OCI-LY3 (cell line): ENCODE results near the gene ANKRD17.

Experiments
- H2AFZ ChIP-seq: fragments of 200-600, 300-600 bp; shearing (Covaris generic); 2 replicates; pipeline ENCODE4 v1.6.0; 2014; ENCODE audit warnings: antibody characterized with exemption, low read depth, low read length
- H3K27ac ChIP-seq: fragments of 200-600, 300-600 bp; sonication (generic); 2 replicates; pipeline ENCODE4 v1.5.1; 2014; ENCODE audit warnings: mild to moderate bottlenecking, low read length, moderate library complexity, mixed read lengths
- H3K27me3 ChIP-seq: fragments of 200-600, 300-600 bp; sonication (generic); 2 replicates; pipeline ENCODE4 v1.6.1; 2014; ENCODE audit warnings: low read depth, low read length, mixed read lengths
- H3K36me3 ChIP-seq: fragments of 200-600, 300-600 bp; sonication (generic); replicated peaks from 2 replicates; pipeline ENCODE3; 2014; ENCODE audit warnings: low read depth, low read length, mixed read lengths
- H3K4me1 ChIP-seq: fragments of 300-600, 200-600 bp; sonication (generic); 2 replicates; pipeline ENCODE4 v1.6.1; 2014; ENCODE audit warnings: low read length, mixed read lengths
- H3K4me2 ChIP-seq: fragments of 200-600, 300-600 bp; sonication (generic); 2 replicates; pipeline ENCODE4 v1.6.1; 2014; ENCODE audit warnings: low read length, mixed read lengths
- H3K4me3 ChIP-seq: fragments of 300-600, 200-600 bp; sonication (generic); 2 replicates; pipeline ENCODE4 v1.5.1; 2014; ENCODE audit warnings: antibody characterized with exemption, mild to moderate bottlenecking, low read length, moderate library complexity
- H3K79me2 ChIP-seq: fragments of 300-600, 200-600 bp; shearing (Covaris generic); 2 replicates; pipeline ENCODE4 v1.6.1; 2014; ENCODE audit warnings: mild to moderate bottlenecking, low read length, mixed read lengths
- H3K9ac ChIP-seq: fragments of 300-600, 200-600 bp; shearing (Covaris generic); 2 replicates; pipeline ENCODE4 v1.6.0; 2014; ENCODE audit warnings: mild to moderate bottlenecking, low read length, moderate library complexity
- H3K9me3 ChIP-seq: fragments of 200-600, 300-600 bp; shearing (Covaris generic); 2 replicates; pipeline ENCODE4 v1.6.1; 2014; ENCODE audit warnings: low read length, mixed read lengths; ENCODE audit not compliant: insufficient read depth
- H4K20me1 ChIP-seq: fragments of 200-600, 300-600 bp; sonication (generic); 2 replicates; pipeline ENCODE4 v1.6.1; 2016; ENCODE audit warnings: low read length, mixed read lengths; ENCODE audit not compliant: insufficient read depth
- EZH2phosphoT487 ChIP-seq: fragments of 200-600 bp; shearing (Covaris generic); IDR thresholded peaks from 2 replicates; pipeline ENCODE4 v1.6.1; 2018; ENCODE audit warnings: antibody characterized with exemption, mixed run types, low read depth
- TF ChIP-seq, protein P1 (sequence below): fragments of 200-600, 300-600 bp; sonication (generic); IDR thresholded peaks from 2 replicates; pipeline ENCODE4 v1.5.1; 2014; ENCODE audit warnings: antibody characterized with exemption, low read length, low read depth

The ANKRD17 gene

DNA sequence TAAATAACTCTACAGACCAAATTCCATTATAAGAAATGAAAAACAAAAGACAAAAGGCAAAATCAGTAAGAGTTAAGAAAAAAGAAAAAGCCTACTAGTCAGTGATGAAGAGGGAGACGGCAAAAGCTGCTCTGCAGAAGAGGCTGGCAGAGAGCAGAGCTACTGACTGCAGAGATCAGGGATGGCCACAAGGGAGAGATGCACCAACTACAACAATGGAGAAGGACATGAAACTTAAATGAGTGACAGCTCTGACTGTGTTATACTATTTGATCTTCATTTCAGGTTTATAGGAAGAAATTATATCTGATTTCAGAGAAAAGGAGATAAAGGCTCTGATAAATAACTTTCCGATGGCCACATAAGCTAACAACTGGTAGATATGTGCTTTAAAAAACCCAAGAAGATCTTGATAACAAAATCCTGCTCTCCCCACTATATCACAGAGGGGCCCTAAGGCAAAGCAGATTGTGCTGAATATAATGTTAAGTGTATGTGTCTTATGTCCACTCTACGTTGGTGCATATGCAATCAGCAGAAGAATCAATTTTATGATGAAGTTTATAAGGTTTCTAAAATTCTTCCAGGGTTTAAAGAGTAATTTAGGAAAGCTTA, 130.7 kb downstream of the ANKRD17 start:
- Histone ChIP-seq H3K4me1 (no peaks in the 10 kb centered on the region), H3K27me3 (no peaks in the 10 kb centered on the region), H3K9ac (no peak overlapping the region), H3K4me2 (no peak overlapping the region), H3K4me3 (no peak overlapping the region), H2AFZ (no peak overlapping the region), H4K20me1 (no peaks in the 10 kb centered on the region), H3K27ac (no peak overlapping the region), H3K9me3 (no peaks in the 10 kb centered on the region), H3K79me2 (peaks cover 13% of the 10 kb centered on the region), H3K36me3 (peaks cover 25% of the 10 kb centered on the region)
- TF ChIP-seq, protein P1, sequence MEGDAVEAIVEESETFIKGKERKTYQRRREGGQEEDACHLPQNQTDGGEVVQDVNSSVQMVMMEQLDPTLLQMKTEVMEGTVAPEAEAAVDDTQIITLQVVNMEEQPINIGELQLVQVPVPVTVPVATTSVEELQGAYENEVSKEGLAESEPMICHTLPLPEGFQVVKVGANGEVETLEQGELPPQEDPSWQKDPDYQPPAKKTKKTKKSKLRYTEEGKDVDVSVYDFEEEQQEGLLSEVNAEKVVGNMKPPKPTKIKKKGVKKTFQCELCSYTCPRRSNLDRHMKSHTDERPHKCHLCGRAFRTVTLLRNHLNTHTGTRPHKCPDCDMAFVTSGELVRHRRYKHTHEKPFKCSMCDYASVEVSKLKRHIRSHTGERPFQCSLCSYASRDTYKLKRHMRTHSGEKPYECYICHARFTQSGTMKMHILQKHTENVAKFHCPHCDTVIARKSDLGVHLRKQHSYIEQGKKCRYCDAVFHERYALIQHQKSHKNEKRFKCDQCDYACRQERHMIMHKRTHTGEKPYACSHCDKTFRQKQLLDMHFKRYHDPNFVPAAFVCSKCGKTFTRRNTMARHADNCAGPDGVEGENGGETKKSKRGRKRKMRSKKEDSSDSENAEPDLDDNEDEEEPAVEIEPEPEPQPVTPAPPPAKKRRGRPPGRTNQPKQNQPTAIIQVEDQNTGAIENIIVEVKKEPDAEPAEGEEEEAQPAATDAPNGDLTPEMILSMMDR, result no peak
- TF ChIP-seq EZH2phosphoT487, result no peak

DNA sequence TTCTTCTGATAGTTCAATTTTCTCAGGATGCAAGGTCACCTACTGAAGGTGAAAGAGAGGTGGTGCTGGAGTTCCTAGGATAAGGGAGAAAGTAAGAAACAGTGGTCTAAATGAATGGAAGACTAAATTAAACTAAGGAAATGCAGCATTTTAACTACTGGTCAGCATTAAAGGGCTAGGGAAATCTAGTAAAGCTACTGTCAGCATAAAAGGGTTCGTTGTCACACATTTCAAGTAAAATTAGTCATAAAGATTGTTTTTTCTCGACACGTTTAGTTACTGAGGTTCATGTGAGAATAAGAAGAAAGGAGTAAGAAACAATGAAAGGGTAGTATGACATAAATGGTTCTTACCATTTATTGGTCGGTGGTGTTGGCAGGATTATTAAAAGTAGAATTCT, 149.1 kb downstream of the ANKRD17 start:
- no peaks in the 10 kb centered on the region for H4K20me1 ChIP-seq
- TF ChIP-seq, protein P1, result no peak
- no peak for TF ChIP-seq EZH2phosphoT487
- no peak overlapping the region for H3K4me3 ChIP-seq
- H3K9ac ChIP-seq, result no peak overlapping the region
- H2AFZ ChIP-seq, result no peak overlapping the region
- H3K27ac ChIP-seq, result no peak overlapping the region
- H3K79me2 ChIP-seq, result no peaks in the 10 kb centered on the region
- no peaks in the 10 kb centered on the region for H3K27me3 ChIP-seq
- no peaks in the 10 kb centered on the region for H3K9me3 ChIP-seq
- peaks cover 16% of the 10 kb centered on the region for H3K36me3 ChIP-seq
- H3K4me2 ChIP-seq, result no peak overlapping the region
- H3K4me1 ChIP-seq, result no peaks in the 10 kb centered on the region

DNA sequence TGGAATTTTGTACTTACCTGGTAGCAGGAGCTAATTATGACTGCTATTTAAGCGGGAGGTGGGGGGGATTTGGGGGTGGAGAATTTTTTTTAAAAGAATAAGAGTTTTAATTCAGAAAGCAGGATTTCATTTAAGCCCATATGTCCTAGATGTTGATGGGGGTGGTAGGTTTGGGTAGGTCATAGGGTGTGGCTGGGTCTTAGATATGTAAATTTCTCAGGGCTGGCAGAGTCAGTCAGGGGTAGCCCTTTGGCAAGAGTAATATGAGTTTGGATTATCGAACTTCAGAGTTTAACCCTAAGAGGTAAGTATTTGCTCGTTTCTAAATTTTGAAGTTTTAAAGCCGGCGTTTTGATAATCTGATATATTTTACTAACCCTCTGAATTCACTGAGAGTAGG, 153.9 kb downstream of the ANKRD17 start:
- no peaks in the 10 kb centered on the region for H4K20me1 ChIP-seq
- TF ChIP-seq, protein P1, result no peak
- TF ChIP-seq EZH2phosphoT487, result no peak

DNA sequence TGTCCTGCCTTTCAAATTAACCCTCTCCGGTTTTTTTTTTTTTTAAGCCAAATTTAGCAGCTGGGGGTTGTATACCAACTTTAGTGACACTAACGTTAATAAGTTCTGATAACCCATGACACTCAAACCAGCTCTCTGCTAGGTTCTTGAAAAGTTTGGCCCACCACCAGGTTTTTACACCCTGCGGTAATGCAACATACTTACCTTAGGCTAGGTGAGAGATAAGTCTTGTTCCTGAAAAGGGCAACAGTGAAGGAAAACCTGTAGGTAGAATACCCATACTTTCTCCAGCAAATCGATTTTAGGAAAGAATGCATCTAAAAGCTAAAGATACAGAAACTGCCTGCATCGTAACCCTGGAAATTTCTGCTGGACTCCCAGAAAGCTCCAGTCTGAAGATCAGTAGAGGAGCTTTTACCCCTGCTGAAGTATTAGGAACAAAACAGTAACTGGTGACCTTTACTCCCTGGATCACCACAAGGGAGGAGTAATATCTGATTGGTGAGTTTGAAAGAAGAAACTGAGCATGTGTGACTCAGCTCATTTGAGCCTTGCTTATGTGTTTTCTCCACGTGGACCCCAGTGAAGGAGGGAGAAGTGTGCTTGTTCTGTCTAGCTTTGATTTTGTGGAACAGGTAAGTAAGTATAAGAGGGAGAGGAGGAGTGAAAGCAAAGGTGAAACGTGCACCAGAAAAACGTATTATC, 154.6 kb downstream of the ANKRD17 start:
- no peaks in the 10 kb centered on the region for H4K20me1 ChIP-seq
- H3K4me1 ChIP-seq, result no peaks in the 10 kb centered on the region
- no peak overlapping the region for H3K4me2 ChIP-seq
- no peak overlapping the region for H3K9ac ChIP-seq
- no peaks in the 10 kb centered on the region for H3K9me3 ChIP-seq
- no peaks in the 10 kb centered on the region for H3K27me3 ChIP-seq
- no peak for TF ChIP-seq EZH2phosphoT487
- TF ChIP-seq, protein P1, result no peak
- no peak overlapping the region for H3K27ac ChIP-seq
- no peak overlapping the region for H2AFZ ChIP-seq
- H3K4me3 ChIP-seq, result no peak overlapping the region
- H3K79me2 ChIP-seq, result no peaks in the 10 kb centered on the region
- H3K36me3 ChIP-seq, result peaks cover 15% of the 10 kb centered on the region

More for the DNA sequence above, 153.9 kb downstream of the ANKRD17 start:
- Histone ChIP-seq H3K79me2 (no peaks in the 10 kb centered on the region), H3K9me3 (no peaks in the 10 kb centered on the region), H3K4me1 (no peaks in the 10 kb centered on the region), H3K4me2 (no peak overlapping the region), H3K27ac (no peak overlapping the region), H2AFZ (no peak overlapping the region), H3K27me3 (no peaks in the 10 kb centered on the region), H3K9ac (no peak overlapping the region), H3K36me3 (peaks cover 20% of the 10 kb centered on the region), H3K4me3 (no peak overlapping the region)
